COLO829 (cell line): ENCODE measurements around the gene INTS7.

Experiments used
- DNase-seq: peaks from one replicate; pipeline ENCODE4 v3.0.0; 2012; ENCODE audit warnings: low spot score

The INTS7 gene

GRCh38 chr1:211908453-211908852 is 126.9 kb downstream of the INTS7 start:
- DNase-seq, result no peak

- DNase-seq, result no peak
These were observed 131.7 kb downstream of the INTS7 start for GRCh38 chr1:211903490-211904245.

- no peak for DNase-seq
These were observed 132.6 kb downstream of the INTS7 start for GRCh38 chr1:211902624-211903291.

GRCh38 chr1:211901945-211902344 is 133.4 kb downstream of the INTS7 start:
- DNase-seq, result no peak

GRCh38 chr1:211900441-211900840 is 134.9 kb downstream of the INTS7 start:
- no peak for DNase-seq

- no peak for DNase-seq
These were observed 138.4 kb downstream of the INTS7 start for GRCh38 chr1:211896958-211897357.

- no peak for DNase-seq
These were observed 140.1 kb downstream of the INTS7 start for GRCh38 chr1:211895126-211895759.

- DNase-seq, result no peak
These were observed 141.0 kb downstream of the INTS7 start for GRCh38 chr1:211894312-211894711.

- DNase-seq, result no peak
These were observed 142.1 kb downstream of the INTS7 start for GRCh38 chr1:211893260-211893659.

- no peak for DNase-seq
These were observed 142.8 kb downstream of the INTS7 start for GRCh38 chr1:211892577-211892976.

- DNase-seq, result no peak
These were observed 143.6 kb downstream of the INTS7 start for GRCh38 chr1:211891708-211892107.
